Mucosa of stomach (tissue), 1 donor: ENCODE results near the gene PLCG2.

Experiments
- H3K27me3 ChIP-seq: one replicate; pipeline ENCODE4 v1.7.0; 2013; ENCODE audit warnings: mild to moderate bottlenecking, low read length; ENCODE audit not compliant: control insufficient read depth, insufficient read depth
- H3K36me3 ChIP-seq: one replicate; pipeline ENCODE4 v1.7.0; 2013; ENCODE audit warnings: low read length; ENCODE audit not compliant: control insufficient read depth, insufficient read depth
- H3K4me1 ChIP-seq: one replicate; pipeline ENCODE4 v1.7.0; 2013; ENCODE audit warnings: mild to moderate bottlenecking, low read length; ENCODE audit not compliant: control insufficient read depth, insufficient read depth
- H3K4me3 ChIP-seq: one replicate; pipeline ENCODE4 v1.7.0; 2013; ENCODE audit warnings: low read length
- H3K9ac ChIP-seq: one replicate; pipeline ENCODE4 v1.7.0; 2013; ENCODE audit warnings: mild to moderate bottlenecking, low read length, moderate library complexity
- H3K9me3 ChIP-seq: one replicate; pipeline ENCODE4 v1.7.0; 2013; ENCODE audit warnings: mild to moderate bottlenecking, low read length, moderate library complexity; ENCODE audit not compliant: control insufficient read depth
- donor health status: Pancreatic carcinoma.

The PLCG2 gene

DNA sequence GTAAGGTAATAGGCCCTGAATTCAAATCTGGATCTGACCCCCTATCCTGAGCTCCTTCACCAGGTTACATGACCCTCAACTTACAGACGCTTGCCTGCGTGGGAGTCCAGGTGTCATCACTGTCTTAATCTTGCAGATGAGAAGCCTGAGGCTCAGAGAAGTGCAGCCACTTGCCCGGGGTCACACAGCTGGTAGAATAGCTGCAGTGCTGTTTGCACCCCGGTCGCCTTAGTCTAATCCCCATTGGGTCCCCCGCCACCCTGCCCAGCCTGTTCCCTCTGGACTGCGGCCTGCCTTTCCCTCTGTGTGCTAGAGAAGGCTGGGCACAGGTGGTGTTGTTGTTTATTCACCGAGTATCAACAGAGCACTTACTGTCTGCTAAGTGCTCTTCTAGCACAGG is 125.2 kb downstream of the PLCG2 start:
- Histone ChIP-seq H3K27me3 (no peaks in the 10 kb centered on the region), H3K9me3 (no peaks in the 10 kb centered on the region), H3K36me3 (no peaks in the 10 kb centered on the region)

DNA sequence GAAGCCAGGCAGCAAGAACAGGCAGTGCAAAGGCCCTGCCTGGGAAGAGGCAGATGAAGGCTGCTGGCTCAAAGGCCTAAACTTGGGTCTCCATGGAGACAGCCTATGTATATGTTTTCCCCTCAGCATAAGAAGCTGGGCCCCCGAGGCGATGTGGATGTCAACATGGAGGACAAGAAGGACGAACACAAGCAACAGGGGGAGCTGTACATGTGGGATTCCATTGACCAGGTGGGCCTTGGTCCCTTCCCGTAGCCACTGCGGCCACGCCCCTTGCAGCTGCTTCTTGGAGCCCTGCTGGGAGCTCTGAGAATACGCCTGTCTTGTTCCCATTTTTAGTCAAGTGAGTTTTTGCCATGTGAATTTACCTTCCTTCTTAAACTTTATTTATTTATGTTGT is 126.2 kb downstream of the PLCG2 start:
- no peak overlapping the region for H3K4me3 ChIP-seq
- no peaks in the 10 kb centered on the region for H3K36me3 ChIP-seq
- H3K9ac ChIP-seq: no peak overlapping the region
- no peaks in the 10 kb centered on the region for H3K9me3 ChIP-seq
- peaks cover 9% of the 10 kb centered on the region for H3K4me1 ChIP-seq
- no peaks in the 10 kb centered on the region for H3K27me3 ChIP-seq

More for the DNA sequence above, 125.2 kb downstream of the PLCG2 start:
- Histone ChIP-seq H3K4me3 (no peak overlapping the region), H3K4me1 (peaks cover 13% of the 10 kb centered on the region), H3K9ac (no peak overlapping the region)

DNA sequence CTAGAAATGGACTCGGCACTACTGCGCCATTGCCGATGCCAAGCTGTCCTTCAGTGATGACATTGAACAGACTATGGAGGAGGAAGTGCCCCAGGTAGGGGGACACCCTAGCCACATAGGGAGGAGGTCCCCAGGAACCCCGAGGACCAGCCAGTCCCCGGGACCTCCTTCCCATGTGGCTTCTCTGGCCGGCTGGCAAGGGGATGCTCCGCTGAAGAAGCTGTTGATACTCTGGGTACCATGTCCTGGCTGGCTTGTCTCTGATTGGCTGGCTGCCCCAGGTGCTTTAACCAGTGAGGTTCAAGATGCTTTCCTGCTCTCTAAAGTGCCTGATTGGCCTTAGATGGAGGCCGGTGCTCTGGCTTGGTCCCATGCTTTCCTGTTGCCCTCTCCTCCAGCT is 128.6 kb downstream of the PLCG2 start:
- no peaks in the 10 kb centered on the region for H3K4me1 ChIP-seq
- H3K9me3 ChIP-seq: no peaks in the 10 kb centered on the region
- H3K36me3 ChIP-seq: no peaks in the 10 kb centered on the region
- no peaks in the 10 kb centered on the region for H3K27me3 ChIP-seq
- H3K9ac ChIP-seq: no peak overlapping the region
- H3K4me3 ChIP-seq: no peak overlapping the region

DNA sequence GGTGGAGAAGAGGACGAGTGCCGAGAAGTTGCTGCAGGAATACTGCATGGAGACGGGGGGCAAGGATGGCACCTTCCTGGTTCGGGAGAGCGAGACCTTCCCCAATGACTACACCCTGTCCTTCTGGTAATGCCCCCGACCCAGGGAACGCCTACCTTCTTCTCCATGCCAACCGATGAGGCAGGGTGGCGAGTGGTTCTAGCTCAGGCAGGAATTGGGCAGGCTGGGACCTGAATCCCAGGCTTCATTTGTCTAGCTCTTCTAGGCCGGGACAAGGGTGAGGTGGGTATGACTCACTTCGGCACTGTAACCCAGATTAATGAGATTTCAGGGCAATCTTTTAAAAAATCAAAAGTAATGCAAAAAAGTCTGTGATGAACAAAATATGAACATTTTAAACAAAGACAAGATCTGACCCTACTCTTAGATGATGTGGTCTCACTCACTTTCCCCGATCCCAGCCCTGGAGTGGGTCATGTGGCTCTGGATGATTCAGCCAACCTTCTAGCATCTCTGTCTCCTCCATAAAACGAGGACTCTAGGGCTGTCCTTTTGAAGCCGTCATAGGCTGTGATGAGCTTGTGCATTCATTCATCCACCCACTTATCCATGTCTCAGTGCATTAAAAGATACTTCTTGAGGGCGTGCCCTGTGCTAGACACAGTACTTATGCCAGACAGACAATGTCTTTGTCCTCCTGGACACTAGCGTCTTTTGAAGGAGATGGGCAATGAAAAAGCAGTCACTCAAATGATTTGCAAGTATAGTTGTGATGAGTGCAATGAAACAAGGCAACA is 129.6 kb downstream of the PLCG2 start:
- Histone ChIP-seq H3K4me3 (no peak overlapping the region), H3K36me3 (no peaks in the 10 kb centered on the region), H3K9me3 (no peaks in the 10 kb centered on the region), H3K4me1 (no peaks in the 10 kb centered on the region), H3K27me3 (no peaks in the 10 kb centered on the region), H3K9ac (no peak overlapping the region)

DNA sequence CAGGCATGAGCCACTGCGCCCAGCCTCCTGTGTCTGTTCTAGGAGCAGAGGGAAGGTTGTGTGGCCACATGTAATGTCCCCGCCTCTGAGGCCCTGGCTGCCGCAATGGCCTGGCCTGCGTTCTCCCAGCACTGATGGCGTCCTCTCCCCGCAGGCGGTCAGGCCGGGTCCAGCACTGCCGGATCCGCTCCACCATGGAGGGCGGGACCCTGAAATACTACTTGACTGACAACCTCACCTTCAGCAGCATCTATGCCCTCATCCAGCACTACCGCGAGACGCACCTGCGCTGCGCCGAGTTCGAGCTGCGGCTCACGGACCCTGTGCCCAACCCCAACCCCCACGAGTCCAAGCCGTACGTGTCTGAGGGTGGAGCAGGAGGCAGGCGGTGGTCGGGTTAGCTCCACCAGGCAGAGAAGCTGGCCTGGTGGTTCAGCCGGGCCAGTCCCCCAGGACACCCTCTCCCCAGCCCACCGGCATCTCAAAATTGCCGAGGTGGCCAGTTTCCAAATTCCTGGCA is 131.3 kb downstream of the PLCG2 start:
- Histone ChIP-seq H3K36me3 (no peaks in the 10 kb centered on the region), H3K27me3 (no peaks in the 10 kb centered on the region), H3K4me3 (no peak overlapping the region), H3K9me3 (no peaks in the 10 kb centered on the region), H3K9ac (no peak overlapping the region), H3K4me1 (no peaks in the 10 kb centered on the region)

DNA sequence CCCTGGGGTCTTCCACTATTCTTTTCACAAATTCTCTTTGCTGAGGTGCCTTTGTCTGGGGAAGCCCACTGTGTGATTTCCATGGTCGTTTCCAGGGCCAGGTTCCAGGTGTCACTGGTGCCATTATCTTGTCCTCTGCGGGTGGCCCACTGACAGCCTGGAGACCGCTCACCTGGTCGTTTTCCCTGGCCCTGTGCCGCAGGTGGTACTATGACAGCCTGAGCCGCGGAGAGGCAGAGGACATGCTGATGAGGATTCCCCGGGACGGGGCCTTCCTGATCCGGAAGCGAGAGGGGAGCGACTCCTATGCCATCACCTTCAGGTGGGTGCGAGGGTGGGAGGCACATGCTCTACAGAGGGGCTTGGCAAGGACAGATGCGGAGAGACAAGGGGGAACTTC is 133.3 kb downstream of the PLCG2 start:
- H3K9me3 ChIP-seq: no peaks in the 10 kb centered on the region
- H3K9ac ChIP-seq: no peak overlapping the region
- no peaks in the 10 kb centered on the region for H3K4me1 ChIP-seq
- H3K36me3 ChIP-seq: no peaks in the 10 kb centered on the region
- H3K4me3 ChIP-seq: no peak overlapping the region
- no peaks in the 10 kb centered on the region for H3K27me3 ChIP-seq

DNA sequence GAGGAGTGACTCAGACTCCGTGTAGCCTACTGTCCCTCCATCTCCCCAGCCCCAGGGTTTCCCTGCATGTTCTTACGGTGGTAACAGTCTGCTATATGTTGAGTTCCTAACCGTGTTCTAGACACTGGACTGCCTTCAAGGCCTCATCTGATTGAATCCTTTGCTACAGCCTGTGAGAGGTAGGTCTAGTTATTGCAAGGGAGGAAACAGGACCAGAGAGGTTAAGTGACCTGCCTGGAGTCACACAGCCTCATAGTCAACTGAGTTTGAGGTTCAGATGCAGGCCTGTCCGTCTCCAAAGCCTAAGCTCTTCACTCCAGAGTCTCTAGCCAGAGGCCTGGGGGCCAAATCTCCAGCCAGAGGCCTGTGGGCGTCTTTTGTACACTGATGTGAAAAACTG is 134.1 kb downstream of the PLCG2 start:
- Histone ChIP-seq H3K27me3 (no peaks in the 10 kb centered on the region), H3K9ac (no peak overlapping the region), H3K9me3 (no peaks in the 10 kb centered on the region), H3K4me1 (no peaks in the 10 kb centered on the region), H3K4me3 (no peak overlapping the region), H3K36me3 (no peaks in the 10 kb centered on the region)

DNA sequence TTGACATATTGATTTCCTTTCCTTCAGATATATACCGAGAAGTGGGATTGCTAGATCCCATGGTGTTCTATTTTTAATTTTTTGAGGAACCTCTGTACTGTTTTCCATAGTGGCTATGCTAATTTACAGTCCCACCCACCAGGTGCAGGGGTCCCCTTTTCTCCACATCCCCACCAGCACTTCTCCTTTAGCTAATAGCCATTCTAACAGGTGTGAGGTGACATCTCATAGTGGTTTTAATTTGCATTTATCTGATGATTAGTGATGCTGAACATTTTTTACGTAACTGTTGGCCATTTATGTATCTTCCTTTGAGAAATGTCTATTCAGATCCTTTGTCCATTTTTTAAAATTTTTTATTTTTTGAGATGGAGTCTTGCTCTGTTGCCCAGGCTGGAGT is 138.3 kb downstream of the PLCG2 start:
- no peaks in the 10 kb centered on the region for H3K27me3 ChIP-seq
- H3K9ac ChIP-seq: no peak overlapping the region
- H3K4me1 ChIP-seq: no peaks in the 10 kb centered on the region
- H3K9me3 ChIP-seq: no peaks in the 10 kb centered on the region
- no peak overlapping the region for H3K4me3 ChIP-seq
- no peaks in the 10 kb centered on the region for H3K36me3 ChIP-seq

DNA sequence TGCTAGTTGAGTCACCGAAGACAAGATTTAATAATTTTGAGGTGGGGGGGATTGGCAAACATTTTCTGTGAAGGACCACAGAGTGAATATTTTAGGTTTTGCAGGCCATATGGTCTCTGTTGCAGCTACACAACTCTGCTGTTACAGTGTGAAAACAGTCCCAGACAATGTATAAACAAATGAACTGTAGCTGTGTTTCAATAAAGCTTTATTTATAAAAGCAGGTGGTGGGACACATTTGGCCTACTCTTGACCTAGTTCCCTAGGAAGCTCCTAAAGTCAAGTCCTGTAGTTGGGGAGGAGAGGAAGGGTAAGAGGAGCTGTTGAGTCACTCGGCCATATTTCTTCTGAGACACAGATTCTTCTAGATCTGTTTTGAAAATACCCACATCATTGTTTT is 139.8 kb downstream of the PLCG2 start:
- Histone ChIP-seq H3K27me3 (no peaks in the 10 kb centered on the region), H3K4me1 (no peaks in the 10 kb centered on the region), H3K9ac (no peak overlapping the region), H3K36me3 (no peaks in the 10 kb centered on the region), H3K9me3 (no peaks in the 10 kb centered on the region), H3K4me3 (no peak overlapping the region)

DNA sequence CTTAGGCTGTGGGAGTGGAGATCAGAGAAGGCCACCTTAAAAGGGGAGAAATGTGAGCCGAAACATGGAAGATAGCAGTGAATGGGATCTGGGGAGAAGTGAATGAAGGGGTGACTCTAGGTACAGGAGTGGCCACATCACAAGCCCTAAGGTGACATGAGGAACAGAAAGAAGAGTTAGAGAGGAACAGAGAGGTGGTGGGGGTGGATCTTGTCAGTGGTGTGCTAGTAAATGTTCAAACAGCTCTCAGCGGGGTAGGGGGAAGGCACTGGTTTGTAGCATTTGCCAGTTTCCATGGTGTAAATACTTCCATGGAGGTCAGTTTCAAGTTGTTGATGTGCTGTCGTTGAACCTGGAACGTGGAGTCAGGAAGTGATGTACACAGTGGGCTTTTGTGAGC is 141.4 kb downstream of the PLCG2 start:
- H3K36me3 ChIP-seq: no peaks in the 10 kb centered on the region
- H3K4me1 ChIP-seq: no peaks in the 10 kb centered on the region

DNA sequence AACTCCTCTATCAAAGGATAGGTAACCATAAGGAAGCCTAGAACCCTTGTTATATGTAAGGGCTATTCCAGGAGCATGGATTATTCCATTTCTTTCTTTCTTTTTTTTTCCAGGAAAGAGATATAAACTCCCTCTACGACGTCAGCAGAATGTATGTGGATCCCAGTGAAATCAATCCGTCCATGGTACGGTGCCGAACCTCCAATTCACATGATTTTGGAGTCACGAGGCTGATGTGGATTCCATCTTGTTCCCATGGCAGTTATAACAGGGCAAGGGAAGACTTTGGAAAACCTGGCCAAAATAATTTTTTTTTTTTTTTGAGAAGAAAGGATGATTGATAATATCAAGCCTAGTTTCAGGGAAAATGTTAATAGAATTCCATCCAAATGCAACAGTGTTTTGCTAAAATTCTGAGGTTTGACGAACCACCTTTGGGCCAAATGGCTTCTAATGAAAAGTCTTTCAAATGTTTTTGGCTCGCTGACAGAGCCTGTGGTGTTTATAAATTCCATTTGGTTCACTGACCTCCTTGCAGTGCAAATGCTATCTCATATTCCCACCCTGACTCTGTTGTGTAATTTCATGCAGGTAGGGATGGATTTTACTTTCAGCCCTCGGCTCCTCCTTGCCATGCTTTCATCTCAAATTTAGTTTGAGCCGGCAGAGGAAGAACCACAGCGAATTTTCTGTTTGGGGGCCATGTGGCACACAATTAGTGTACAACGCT is 142.2 kb downstream of the PLCG2 start:
- H3K4me1 ChIP-seq: no peaks in the 10 kb centered on the region
- no peak overlapping the region for H3K9ac ChIP-seq
- H3K9me3 ChIP-seq: no peaks in the 10 kb centered on the region
- no peaks in the 10 kb centered on the region for H3K27me3 ChIP-seq
- H3K4me3 ChIP-seq: no peak overlapping the region
- no peaks in the 10 kb centered on the region for H3K36me3 ChIP-seq

More for the DNA sequence above, 141.4 kb downstream of the PLCG2 start:
- no peak overlapping the region for H3K4me3 ChIP-seq
- H3K9me3 ChIP-seq: no peaks in the 10 kb centered on the region
- H3K27me3 ChIP-seq: no peaks in the 10 kb centered on the region
- H3K9ac ChIP-seq: no peak overlapping the region

DNA sequence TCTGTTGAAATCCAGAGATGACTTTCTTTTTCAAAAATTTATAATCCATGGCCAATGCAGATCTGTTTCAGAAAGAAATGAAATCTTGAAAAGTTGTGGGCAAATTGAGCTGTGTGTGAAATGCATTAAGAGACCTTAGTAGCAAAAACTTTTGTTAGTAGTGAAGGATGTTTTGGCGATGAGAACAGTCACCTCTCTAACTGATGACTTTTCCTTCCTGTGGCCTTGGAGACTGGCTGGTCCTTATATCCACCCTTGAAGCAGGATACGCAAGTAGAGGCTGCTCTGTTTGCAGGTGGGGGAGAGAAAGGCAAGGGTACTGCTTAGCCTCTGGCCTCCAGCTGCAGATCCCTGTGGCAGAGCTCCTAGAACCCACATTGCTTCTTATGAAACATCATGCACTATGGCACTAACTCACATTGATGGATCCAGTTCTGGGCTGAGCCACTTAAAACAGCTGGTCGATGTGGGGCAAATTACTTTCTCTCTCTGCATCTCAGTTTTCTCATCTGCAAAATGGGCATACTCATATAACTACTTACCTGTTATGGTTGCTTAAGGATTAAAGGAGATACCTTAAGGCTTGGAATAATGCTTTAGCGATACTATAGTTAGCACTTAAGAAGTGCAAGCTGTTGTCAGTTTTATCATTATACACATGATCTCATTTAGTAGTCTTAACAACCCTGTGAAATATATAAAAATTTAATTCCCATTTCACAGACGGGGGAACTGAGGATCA is 142.9 kb downstream of the PLCG2 start:
- Histone ChIP-seq H3K4me1 (no peaks in the 10 kb centered on the region), H3K27me3 (no peaks in the 10 kb centered on the region), H3K9me3 (no peaks in the 10 kb centered on the region), H3K36me3 (no peaks in the 10 kb centered on the region), H3K4me3 (no peak overlapping the region), H3K9ac (no peak overlapping the region)
